Sigmoid colon (tissue), 7 donors: Measurements from ENCODE around the gene FAM210A. TPM values are rescaled to one million over a fixed set of nuclear protein-coding genes. Genes with fewer than 3 reads are reported as not detected.
A peak's percentile ranks its signal among the peaks of the same experiment; 100 is the strongest.

Experiments used
- DNase-seq: peaks from one replicate; pipeline ENCODE4 v3.0.0-alpha.2; 2019
- H3K27ac ChIP-seq, 4 donors: fragments of 200-600 bp; sonication (generic); one replicate each; pipeline ENCODE4 v1.5.1; 2016 to 2019; ENCODE audit warnings: mild to moderate bottlenecking in 1 of 4
- H3K27me3 ChIP-seq, 3 donors: fragments of 200-600 bp; sonication (generic); one replicate each; pipeline ENCODE4 v1.5.1; 2019; ENCODE audit warnings: mild to moderate bottlenecking in 1 of 3
- H3K36me3 ChIP-seq, 4 donors: fragments of 200-600 bp; sonication (generic); one replicate each; pipeline ENCODE4 v1.5.1; 2016 to 2019
- H3K4me1 ChIP-seq, 4 donors: fragments of 200-600 bp; sonication (generic); one replicate each; pipeline ENCODE4 v1.5.1; 2017 to 2019
- H3K4me3 ChIP-seq, 4 donors: fragments of 200-600 bp; sonication (generic); one replicate each; pipeline ENCODE4 v1.5.1; 2017 to 2019; ENCODE audit warnings: mild to moderate bottlenecking in 2 of 4, moderate library complexity in 1 of 4
- H3K9me3 ChIP-seq, 4 donors: fragments of 200-600 bp in 3 of 4; sonication (generic) in 3 of 4; one replicate each; pipeline versions ENCODE4 v1.5.1 to v1.6.1; 2013 to 2019
- EP300 ChIP-seq, 4 donors: sonication (generic); formaldehyde crosslinking; IDR thresholded peaks; one replicate each; pipeline ENCODE4 v1.6.1; 2017; ENCODE audit warnings: antibody characterized with exemption in 4 of 4
- POLR2A ChIP-seq, 2 donors: fragments of 450-650 bp; IDR thresholded peaks; one replicate each; pipeline ENCODE4 v1.6.1; 2016; ENCODE audit warnings: antibody characterized with exemption in 2 of 2, mild to moderate bottlenecking in 2 of 2, moderate library complexity in 2 of 2
- POLR2AphosphoS5 ChIP-seq, 4 donors: sonication (generic); formaldehyde crosslinking; IDR thresholded peaks; one replicate each; pipeline ENCODE4 v1.6.1; 2017; ENCODE audit warnings: antibody characterized with exemption in 4 of 4
- WGBS, 2 donors: extraction: QIAGEN DNeasy Blood & Tissue Kit; methylation state at CpG; one replicate each; pipeline ENCODE4 v1.1.7; 2013; 5-methylcytosine and 5-hydroxymethylcytosine counted together
- intact Hi-C: fragments of 100-400 bp; cut with DNase I; formaldehyde crosslinking; loops from one replicate; pipeline ENCODE4 v1.15.1; 2023
- polyA plus RNA-seq, 3 donors: library from polyadenylated mRNA; stranded (reverse); fragments of 200-250 nt; gene quantifications; one replicate each; pipeline ENCODE4 v1.2.3, GENCODE V29; 2013
- total RNA-seq, 4 donors: library from RNA; depleted of rRNA; stranded (reverse); fragments of >200 nt; gene quantifications; one replicate each; pipeline ENCODE4 v1.1.0, GENCODE V29; 2016
- TF ChIP-seq, protein P1 (sequence below), 4 experiments: fragments of 450-650 bp in 3 of 4; fragments of 200-600 bp in 1 of 4; IDR thresholded peaks; one replicate each; pipeline ENCODE4 v1.5.1; 2016 to 2019; ENCODE audit warnings: antibody characterized with exemption in 4 of 4, mild to moderate bottlenecking in 3 of 4, moderate library complexity in 2 of 4
- donor health status: healthy with polysubstance abuse.
- donor health status: Bipolar disorder and iron deficiency.
- donor health status: healthy.

The FAM210A gene
- total and polyA plus RNA-seq, 7 donors = 4.8 to 19.6 (median 11.3) TPM

DNA sequence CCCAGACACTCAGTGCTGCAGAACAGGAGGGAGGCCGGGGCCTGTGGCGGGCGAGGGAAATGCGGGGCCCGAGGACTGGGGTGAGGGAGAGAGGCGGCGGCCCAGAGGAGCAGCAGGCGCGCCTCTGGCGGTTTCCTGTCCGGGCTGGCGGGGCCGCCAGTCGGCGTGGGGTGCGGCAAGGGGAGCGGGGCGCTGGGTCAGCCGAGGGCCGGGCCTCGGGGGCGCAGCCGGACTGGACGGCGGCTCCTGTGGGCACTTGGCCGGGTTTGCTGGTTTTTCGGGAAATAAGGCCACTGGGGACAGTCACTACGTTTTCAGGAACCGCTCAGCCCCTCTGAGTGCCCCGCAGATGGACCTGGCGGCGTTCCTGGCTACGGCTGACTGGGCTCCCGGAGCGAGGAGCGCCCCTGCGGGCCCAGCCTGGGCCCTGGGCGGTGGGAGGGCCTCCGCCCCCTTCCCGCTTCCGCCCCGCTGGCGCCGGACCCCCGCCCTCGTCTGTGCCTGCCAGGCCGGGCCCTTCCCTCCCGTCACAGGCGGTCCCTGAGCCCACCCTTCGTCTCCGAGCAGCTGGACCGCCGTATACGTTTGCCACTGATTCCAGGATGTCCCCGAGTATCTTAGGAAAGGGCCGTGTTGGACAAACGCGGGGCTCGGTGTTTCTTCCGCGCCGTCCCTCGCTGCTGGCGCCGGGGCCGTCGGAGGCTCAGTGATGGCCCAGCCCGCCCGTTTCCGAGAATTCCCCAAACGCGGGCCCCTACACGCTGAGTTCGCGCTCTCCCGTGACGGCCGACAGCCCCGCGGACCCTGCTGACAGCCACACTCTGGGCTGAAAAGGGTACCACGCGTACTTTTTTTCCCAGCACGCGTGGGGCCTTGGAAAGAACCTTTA lies 84.6 kb downstream of the FAM210A start:
- 50 to 84% methylated on average over 84 of the region's 84 CpGs for WGBS, 2 donors
- H3K27ac ChIP-seq = peak overlapping the region; percentile 36 to 60 (median 52)
- no peaks in the 10 kb centered on the region for H3K9me3 ChIP-seq
- H3K36me3 ChIP-seq = peaks cover 0 to 18% (median 9%) of the 10 kb centered on the region in 4 donors
- H3K4me1 ChIP-seq = peaks cover 0 to 20% (median 10%) of the 10 kb centered on the region in 4 donors
- peak overlapping the region; percentile 12 to 49 (median 42) for H3K4me3 ChIP-seq
- DNase-seq = peak; percentile 69
- intact Hi-C loops = loop anchor here (5.0 kb wide), 1 partner anchor 524 kb away; no protein-coding TSS in a partner anchor
- peak in 1 of 4 donors; percentile 8 for TF ChIP-seq POLR2AphosphoS5 (IDR thresholded peaks at IDR 0.05)
- TF ChIP-seq, protein P1, sequence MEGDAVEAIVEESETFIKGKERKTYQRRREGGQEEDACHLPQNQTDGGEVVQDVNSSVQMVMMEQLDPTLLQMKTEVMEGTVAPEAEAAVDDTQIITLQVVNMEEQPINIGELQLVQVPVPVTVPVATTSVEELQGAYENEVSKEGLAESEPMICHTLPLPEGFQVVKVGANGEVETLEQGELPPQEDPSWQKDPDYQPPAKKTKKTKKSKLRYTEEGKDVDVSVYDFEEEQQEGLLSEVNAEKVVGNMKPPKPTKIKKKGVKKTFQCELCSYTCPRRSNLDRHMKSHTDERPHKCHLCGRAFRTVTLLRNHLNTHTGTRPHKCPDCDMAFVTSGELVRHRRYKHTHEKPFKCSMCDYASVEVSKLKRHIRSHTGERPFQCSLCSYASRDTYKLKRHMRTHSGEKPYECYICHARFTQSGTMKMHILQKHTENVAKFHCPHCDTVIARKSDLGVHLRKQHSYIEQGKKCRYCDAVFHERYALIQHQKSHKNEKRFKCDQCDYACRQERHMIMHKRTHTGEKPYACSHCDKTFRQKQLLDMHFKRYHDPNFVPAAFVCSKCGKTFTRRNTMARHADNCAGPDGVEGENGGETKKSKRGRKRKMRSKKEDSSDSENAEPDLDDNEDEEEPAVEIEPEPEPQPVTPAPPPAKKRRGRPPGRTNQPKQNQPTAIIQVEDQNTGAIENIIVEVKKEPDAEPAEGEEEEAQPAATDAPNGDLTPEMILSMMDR (IDR thresholded peaks at IDR 0.05) = no peak
- no peaks in the 10 kb centered on the region for H3K27me3 ChIP-seq

DNA sequence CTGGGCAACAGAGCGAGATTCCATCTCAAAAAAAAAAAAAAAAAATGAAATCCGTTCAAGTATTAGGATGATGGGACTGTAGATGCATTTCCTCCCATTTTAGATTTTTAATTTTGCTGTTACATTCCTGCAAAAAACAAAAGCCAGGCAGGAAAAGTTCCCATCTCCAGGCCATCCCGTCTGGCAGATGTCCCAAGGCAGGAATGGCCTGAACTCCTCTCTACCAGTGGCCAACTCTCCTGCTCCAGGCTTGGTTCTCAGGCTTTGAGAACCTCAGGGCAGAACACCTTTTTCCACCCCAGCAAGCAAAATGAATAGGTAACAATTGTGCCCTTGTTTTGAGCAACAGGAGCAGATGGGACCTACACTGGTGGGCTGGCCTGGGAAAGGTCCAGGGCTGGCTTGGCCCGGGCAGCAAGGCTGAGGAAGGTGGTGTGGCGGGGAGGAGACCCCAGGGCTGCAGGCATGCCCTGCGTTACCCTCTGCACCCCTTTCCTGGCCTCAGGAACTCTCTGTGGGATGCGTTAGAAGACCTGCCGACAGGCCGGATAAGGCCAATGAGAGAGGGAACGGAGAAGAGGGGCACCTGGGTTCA lies 86.0 kb downstream of the FAM210A start:
- no peaks in the 10 kb centered on the region for H3K27me3 ChIP-seq
- H3K4me1 ChIP-seq = peaks cover 0 to 20% (median 10%) of the 10 kb centered on the region in 4 donors
- H3K27ac ChIP-seq = no peak overlapping the region
- H3K9me3 ChIP-seq = no peaks in the 10 kb centered on the region
- TF ChIP-seq, protein P1 (IDR thresholded peaks at IDR 0.05) = no peak
- TF ChIP-seq POLR2A (IDR thresholded peaks at IDR 0.05) = no peak
- TF ChIP-seq POLR2AphosphoS5 (IDR thresholded peaks at IDR 0.05) = no peak
- no peak for TF ChIP-seq EP300 (IDR thresholded peaks at IDR 0.05)
- 85 to 87% methylated on average over 10 of the region's 10 CpGs for WGBS, 2 donors
- intact Hi-C loops = loop anchor here (5.0 kb wide), 1 partner anchor 523 kb away; no protein-coding TSS in a partner anchor
- H3K36me3 ChIP-seq = peaks cover 0 to 8% (median 3%) of the 10 kb centered on the region in 4 donors
- no peak overlapping the region for H3K4me3 ChIP-seq
- peak; percentile 25 for DNase-seq

GRCh38 chr18:13638719-13639595 lies 87.4 kb downstream of the FAM210A start:
- DNase-seq = peak; percentile 51
- H3K9me3 ChIP-seq = no peaks in the 10 kb centered on the region
- H3K4me3 ChIP-seq = no peak overlapping the region
- WGBS, 2 donors = 93 to 94% methylated on average over 10 of the region's 10 CpGs
- no peak for TF ChIP-seq POLR2AphosphoS5 (IDR thresholded peaks at IDR 0.05)
- TF ChIP-seq POLR2A (IDR thresholded peaks at IDR 0.05) = no peak
- TF ChIP-seq, protein P1 (IDR thresholded peaks at IDR 0.05) = no peak
- TF ChIP-seq EP300 (IDR thresholded peaks at IDR 0.05) = no peak
- H3K36me3 ChIP-seq = no peaks in the 10 kb centered on the region
- intact Hi-C loops = no loop called here
- H3K27me3 ChIP-seq = no peaks in the 10 kb centered on the region
- peaks cover 0 to 20% (median 10%) of the 10 kb centered on the region in 4 donors for H3K4me1 ChIP-seq
- no peak overlapping the region for H3K27ac ChIP-seq

DNA sequence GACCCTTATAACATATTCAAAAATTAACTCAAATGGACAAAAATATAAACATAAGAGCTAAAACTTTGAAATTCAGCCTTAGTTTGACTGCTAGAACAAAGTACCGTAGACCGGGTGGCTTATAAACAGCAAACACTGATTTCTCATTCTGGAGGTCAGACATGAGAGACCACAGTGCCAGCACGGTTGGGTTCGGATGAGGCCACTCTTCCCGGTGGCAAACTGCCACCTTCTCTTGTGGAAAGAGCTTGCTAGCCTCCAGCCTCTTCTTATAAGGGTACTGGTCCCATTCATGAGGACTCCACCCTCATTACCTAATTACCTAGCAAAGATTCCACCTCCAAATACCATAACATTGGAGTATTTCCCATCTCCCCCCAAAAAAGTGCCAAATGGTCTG lies 91.3 kb downstream of the FAM210A start:
- Histone ChIP-seq H3K9me3 (no peaks in the 10 kb centered on the region), H3K27ac (no peak overlapping the region), H3K36me3 (no peaks in the 10 kb centered on the region), H3K4me3 (no peak overlapping the region), H3K4me1 (peaks cover 0 to 1% (median under 1%) of the 10 kb centered on the region in 4 donors), H3K27me3 (no peaks in the 10 kb centered on the region)
- no peak for DNase-seq
- intact Hi-C loops = no loop called here
- TF ChIP-seq POLR2A (IDR thresholded peaks at IDR 0.05) (no peak), EP300 (IDR thresholded peaks at IDR 0.05) (no peak)
- TF ChIP-seq, protein P1 (IDR thresholded peaks at IDR 0.05) = no peak
- 89 to 94% methylated on average over 5 of the region's 5 CpGs for WGBS, 2 donors
